Transverse colon (tissue), 3 donors: Measurements from ENCODE around the gene CDC42EP1.

Experiments used
- CTCF ChIP-seq, 5 experiments: fragments of 200-600 bp in 3 of 5; fragments of 450-650 bp in 2 of 5; sonication (generic) in 3 of 5; IDR thresholded peaks; 1 replicate in 2 of 5; 2 replicates in 3 of 5; pipeline ENCODE4 v1.5.1; 2016 to 2017; ENCODE audit warnings: antibody characterized with exemption in 5 of 5, inconsistent platforms in 3 of 5, mild to moderate bottlenecking in 2 of 5, moderate library complexity in 1 of 5
- POLR2A ChIP-seq: fragments of 450-650 bp; IDR thresholded peaks from one replicate; pipeline ENCODE4 v1.6.1; 2016; ENCODE audit warnings: antibody characterized with exemption, mild to moderate bottlenecking, moderate library complexity

- TF ChIP-seq CTCF (IDR thresholded peaks at IDR 0.05) (no peak), POLR2A (no peak)
Observed at GRCh38 chr22:37525073-37525745, 35.1 kb upstream of the CDC42EP1 start.
